Measurements from ENCODE around the gene MYT1. TPM values are rescaled to one million over a fixed set of nuclear protein-coding genes. Genes with fewer than 3 reads are reported as not detected.
A peak's percentile ranks its signal among the peaks of the same experiment; 100 is the strongest.

MYT1 gene
- total and polyA plus RNA-seq, 2 of the 13 experiments (the other 11 are each of a cell fraction or from before 2014, with no cell fraction given) = 0.58 to 2.5 TPM

GRCh38 chr20:64255361-64256281 lies 91.4 kb downstream of the MYT1 start, which contains the start of gene PCMTD2 (continued):
- TF ChIP-seq ZNF318 (CRISPR knock-in tag; IDR thresholded peaks at IDR 0.05) (peak; percentile 75; the same call in 1 of the 2 replicates), TBL1XR1 (IDR thresholded peaks at IDR 0.05; ENCODE audit: borderline replicate concordance, low read length, partially characterized antibody) (peak; percentile 12), RXRA (CRISPR knock-in tag; IDR thresholded peaks at IDR 0.05) (no peak; the same call in 1 of the 2 replicates), AFF4 (CRISPR knock-in tag; IDR thresholded peaks at IDR 0.05) (no peak), ZFP36 (IDR thresholded peaks at IDR 0.05; ENCODE audit: borderline replicate concordance, low read depth, low read length, partially characterized antibody) (no peak), DR1 (CRISPR knock-in tag; IDR thresholded peaks at IDR 0.05) (peak; percentile 75; the same call in 1 of the 2 replicates), ZIK1 (CRISPR knock-in tag; IDR thresholded peaks at IDR 0.05; ENCODE audit: borderline replicate concordance, low read depth) (peak; percentile 97), ZNF691 (CRISPR knock-in tag; IDR thresholded peaks at IDR 0.05; ENCODE audit: borderline replicate concordance, low read depth) (peak; percentile 96), ISX (CRISPR knock-in tag; conservative IDR thresholded peaks at IDR 0.05) (peak; percentile 3; the same call in 1 of the 2 replicates), MEIS2 (CRISPR knock-in tag; IDR thresholded peaks at IDR 0.05) (peak; percentile 18; the same call in 1 of the 2 replicates), NCOA2 (CRISPR knock-in tag; IDR thresholded peaks at IDR 0.05) (peak; percentile 23; the same call in 1 of the 2 replicates), ELF3 (CRISPR knock-in tag; IDR thresholded peaks at IDR 0.05) (peak; percentile 59), EZH2 (conservative IDR thresholded peaks at IDR 0.05; ENCODE audit: low read depth, low read length) (no peak), ZNF343 (CRISPR knock-in tag; IDR thresholded peaks at IDR 0.05) (no peak), GZF1 (CRISPR knock-in tag; IDR thresholded peaks at IDR 0.05) (no peak), NCOA5 (CRISPR knock-in tag; IDR thresholded peaks at IDR 0.05) (no peak)

Measured in HepG2 (cell line).